ENCODE measurements around the gene XIST.

DNA sequence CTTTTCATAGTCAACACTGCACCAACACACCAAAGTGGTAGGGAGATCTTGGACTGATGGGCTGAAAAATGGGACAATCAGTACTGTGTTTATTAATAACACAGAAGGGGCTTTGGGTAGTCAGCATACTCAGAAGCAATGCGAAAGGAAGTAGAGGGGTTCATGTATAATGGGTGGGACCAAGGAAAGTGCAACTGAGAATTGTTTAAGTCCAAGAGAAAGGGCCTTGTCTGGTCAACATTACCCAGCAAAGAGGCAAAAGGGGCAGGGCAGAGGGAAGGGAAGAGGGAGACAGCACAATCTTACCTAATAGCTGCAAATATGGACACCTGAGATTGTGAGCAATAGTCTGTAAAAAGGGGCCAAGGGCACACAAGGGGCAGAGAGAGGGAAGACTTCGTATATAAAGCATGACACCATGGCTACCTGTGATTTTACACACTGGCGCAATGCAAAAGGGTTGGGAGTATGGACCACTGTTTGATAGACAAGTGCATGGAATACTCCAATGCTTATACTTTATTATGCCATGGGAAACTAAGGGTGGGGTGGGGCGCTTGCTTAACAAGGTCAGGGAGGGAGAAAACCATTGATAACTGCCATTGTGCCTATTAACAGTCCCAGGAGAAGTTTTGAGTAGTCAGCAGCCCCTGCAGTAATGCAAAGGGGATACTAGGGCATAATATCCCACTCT lies 9.8 kb downstream of the XIST start:
- TF ChIP-seq GATA2 (IDR thresholded peaks at IDR 0.05; ENCODE audit: low read depth, low read length): no peak
- no peak for TF ChIP-seq GATA3 (IDR thresholded peaks at IDR 0.05; ENCODE audit: low read depth, low read length)
